Stimulated activated effector memory CD8-positive, alpha-beta T cell treated with anti-CD3 and anti-CD28 coated beads, Interleukin-12 subunit alpha, Interleukin-12 subunit beta, amount 100 ng/mL, for 72 hours (primary cell): Measurements from ENCODE around the gene CCDC18.
"Not testable (repeated sequence)": the region's sequence is repeated elsewhere in the genome, so short reads cannot be mapped to it uniquely, and the experiment has no call there.

Experiments used
- ATAC-seq: fragments of 150-1000 bp; cut with Tn5 transposase; 2 replicates; pipeline ENCODE4 v1.10.0; 2021
- DNase-seq, 2 donors: peaks; one replicate each; pipeline ENCODE4 v3.0.0; 2021 to 2022; ENCODE audit warnings: low spot score in 2 of 2
- H3K27ac Mint-ChIP-seq: one replicate; pipeline ENCODE4 v1.8.0; 2022; ENCODE audit warnings: mild to moderate bottlenecking, mixed read lengths
- H3K36me3 Mint-ChIP-seq: one replicate; pipeline ENCODE4 v1.8.0; 2022; ENCODE audit warnings: mild to moderate bottlenecking, mixed read lengths
- H3K4me1 Mint-ChIP-seq: one replicate; pipeline ENCODE4 v1.8.0; 2022; ENCODE audit warnings: mixed read lengths
- H3K4me3 Mint-ChIP-seq: one replicate; pipeline ENCODE4 v1.8.0; 2022; ENCODE audit warnings: mild to moderate bottlenecking, mixed read lengths
- H3K9me3 Mint-ChIP-seq: one replicate; pipeline ENCODE4 v1.8.0; 2022; ENCODE audit warnings: mixed read lengths

Gene CCDC18

DNA sequence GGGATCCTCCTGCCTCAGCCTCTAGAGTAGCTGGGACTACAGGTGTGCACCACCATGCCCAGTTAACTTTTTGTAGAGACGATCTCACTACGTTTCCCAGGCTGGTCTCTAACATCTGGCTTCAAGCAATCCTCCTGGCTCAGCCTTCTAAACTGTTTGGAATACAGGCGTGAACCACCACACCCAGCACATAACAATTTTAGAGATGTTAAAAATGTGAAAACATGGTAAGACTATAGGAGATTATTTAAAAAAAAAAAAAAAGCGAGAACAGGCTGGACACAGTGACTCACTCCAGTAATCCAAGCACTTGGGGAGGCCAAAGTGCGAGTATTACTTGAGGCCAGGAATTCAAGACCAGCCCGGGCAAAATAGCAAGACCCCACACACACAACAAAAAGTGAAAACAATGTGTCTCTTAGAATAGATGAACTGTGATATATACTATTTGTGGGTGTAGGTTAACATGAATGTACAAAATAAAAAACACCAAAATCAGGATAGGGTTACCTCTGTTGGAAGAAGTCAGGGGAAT is 19.6 kb downstream of the CCDC18 start:
- H3K36me3 Mint-ChIP-seq: peaks cover 22% of the 10 kb centered on the region
- no peak overlapping the region for H3K4me3 Mint-ChIP-seq
- no peak for ATAC-seq

DNA sequence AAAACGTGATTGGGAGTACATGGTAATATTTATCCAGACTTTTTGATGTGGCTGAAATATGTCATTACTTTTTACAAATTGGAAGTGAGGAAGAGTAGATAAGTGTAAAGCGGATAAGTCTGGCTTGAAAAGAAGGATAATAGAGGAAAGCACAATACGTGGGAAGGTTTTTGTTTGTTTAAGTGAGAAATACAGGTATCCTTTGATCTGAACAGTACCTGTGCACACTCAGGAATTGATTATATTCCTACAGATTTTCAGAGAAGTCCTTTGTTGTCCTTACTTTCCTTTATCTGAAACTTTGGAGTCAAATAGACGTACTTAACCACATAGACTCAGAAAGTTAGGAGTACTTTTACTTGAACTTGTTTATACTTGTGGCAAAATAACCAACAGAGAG is 20.2 kb downstream of the CCDC18 start:
- peaks cover 18% of the 10 kb centered on the region for H3K36me3 Mint-ChIP-seq
- no peak for ATAC-seq
- no peaks in the 10 kb centered on the region for H3K4me1 Mint-ChIP-seq
- no peaks in the 10 kb centered on the region for H3K9me3 Mint-ChIP-seq
- no peak overlapping the region for H3K4me3 Mint-ChIP-seq
- no peak for DNase-seq
- no peak overlapping the region for H3K27ac Mint-ChIP-seq

More for the DNA sequence above, 19.6 kb downstream of the CCDC18 start:
- no peak for DNase-seq
- Mint-ChIP-seq H3K27ac (no peak overlapping the region), H3K9me3 (no peaks in the 10 kb centered on the region), H3K4me1 (no peaks in the 10 kb centered on the region)

- H3K9me3 Mint-ChIP-seq: no peaks in the 10 kb centered on the region
- H3K27ac Mint-ChIP-seq: no peak overlapping the region
- no peaks in the 10 kb centered on the region for H3K4me1 Mint-ChIP-seq
- ATAC-seq (no peak), DNase-seq (no peak)
- no peak overlapping the region for H3K4me3 Mint-ChIP-seq
- H3K36me3 Mint-ChIP-seq: peaks cover 28% of the 10 kb centered on the region
Observed at GRCh38 chr1:93205892-93206566, 25.5 kb downstream of the CCDC18 start.

DNA sequence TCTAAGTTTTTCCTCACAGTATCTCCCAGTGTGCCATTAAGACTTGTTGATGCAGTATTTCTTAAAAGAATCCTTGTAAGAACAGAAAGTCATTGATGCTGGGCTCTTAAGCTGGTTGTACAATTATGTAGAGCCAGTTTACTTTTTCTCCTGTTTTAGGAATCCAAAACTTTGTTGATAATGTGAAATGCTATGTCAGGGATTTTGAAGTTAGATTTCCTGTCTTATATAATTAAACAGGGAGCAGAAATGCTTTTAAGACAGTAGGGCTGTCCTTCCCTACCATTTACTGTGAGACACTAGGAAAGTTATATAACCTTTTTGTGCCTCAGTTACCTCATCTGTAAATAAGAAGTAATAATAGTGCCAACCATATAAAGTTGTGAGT is 26.0 kb downstream of the CCDC18 start:
- Mint-ChIP-seq H3K36me3 (peaks cover 34% of the 10 kb centered on the region), H3K4me3 (no peak overlapping the region), H3K27ac (no peak overlapping the region), H3K4me1 (no peaks in the 10 kb centered on the region), H3K9me3 (no peaks in the 10 kb centered on the region)
- no peak for DNase-seq
- no peak for ATAC-seq

- Mint-ChIP-seq H3K36me3 (peaks cover 35% of the 10 kb centered on the region), H3K4me3 (no peak overlapping the region), H3K4me1 (no peaks in the 10 kb centered on the region), H3K27ac (no peak overlapping the region), H3K9me3 (no peaks in the 10 kb centered on the region)
- DNase-seq (no peak), ATAC-seq (no peak)
Observed at GRCh38 chr1:93207211-93207610, 26.7 kb downstream of the CCDC18 start.

DNA sequence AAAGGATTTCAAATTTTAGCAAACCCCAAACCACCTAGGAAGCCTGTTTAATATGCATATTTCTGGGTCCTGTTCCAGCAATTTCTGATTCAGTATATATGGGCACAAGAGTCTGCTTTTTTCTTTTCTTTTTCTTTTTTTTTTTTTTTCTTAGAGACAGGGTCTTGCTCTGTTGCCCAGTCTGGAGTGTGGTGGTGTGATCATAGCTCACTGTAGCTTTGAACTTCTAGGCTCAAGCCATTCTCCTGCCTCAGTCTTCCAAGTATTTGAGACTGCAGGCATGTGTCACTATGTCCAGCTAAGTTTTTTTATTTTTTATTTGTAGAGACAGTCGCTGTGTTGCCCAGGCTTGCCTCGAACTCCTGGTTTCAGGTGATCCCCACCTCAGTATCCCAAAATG is 34.8 kb downstream of the CCDC18 start:
- no peak overlapping the region for H3K4me3 Mint-ChIP-seq
- no peak overlapping the region for H3K27ac Mint-ChIP-seq
- peaks cover 14% of the 10 kb centered on the region for H3K4me1 Mint-ChIP-seq
- ATAC-seq (no peak), DNase-seq (no peak)
- peaks cover 67% of the 10 kb centered on the region for H3K36me3 Mint-ChIP-seq
- H3K9me3 Mint-ChIP-seq: no peaks in the 10 kb centered on the region

DNA sequence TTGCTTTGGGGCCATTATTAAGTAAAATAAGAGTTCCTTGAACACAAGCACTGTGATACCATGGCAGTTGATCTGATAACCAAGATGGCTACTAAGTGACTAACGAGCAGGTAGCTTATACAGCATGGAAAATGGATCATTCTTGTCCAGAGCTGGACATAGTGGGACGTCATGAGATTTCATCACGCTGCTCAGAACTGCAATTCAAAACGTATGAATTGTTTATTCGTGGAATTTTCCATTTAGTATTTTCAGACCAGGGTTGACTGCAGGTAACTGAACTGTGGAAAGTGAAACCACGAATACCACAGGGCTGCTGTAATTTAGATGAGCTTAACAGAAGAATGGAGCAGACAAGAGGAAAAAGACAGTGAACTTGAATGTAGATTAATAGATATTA is 38.9 kb downstream of the CCDC18 start:
- H3K36me3 Mint-ChIP-seq: peaks cover 81% of the 10 kb centered on the region
- DNase-seq (no peak), ATAC-seq (peak; percentile 70)
- H3K27ac Mint-ChIP-seq: peak overlapping the region; percentile 4
- H3K4me3 Mint-ChIP-seq: peak overlapping the region; percentile 25
- H3K4me1 Mint-ChIP-seq: peaks cover 14% of the 10 kb centered on the region
- peaks cover 3% of the 10 kb centered on the region for H3K9me3 Mint-ChIP-seq

- H3K27ac Mint-ChIP-seq, H3K9me3 Mint-ChIP-seq, DNase-seq, H3K4me3 Mint-ChIP-seq, ATAC-seq: not testable (repeated sequence)
- Mint-ChIP-seq H3K36me3 (peaks cover 82% of the 10 kb centered on the region), H3K4me1 (peaks cover 14% of the 10 kb centered on the region)
Observed at GRCh38 chr1:93220716-93221115, 40.2 kb downstream of the CCDC18 start.

- ATAC-seq (no peak), DNase-seq (no peak)
- peaks cover 88% of the 10 kb centered on the region for H3K36me3 Mint-ChIP-seq
- peaks cover 14% of the 10 kb centered on the region for H3K4me1 Mint-ChIP-seq
- H3K4me3 Mint-ChIP-seq: no peak overlapping the region
- peaks cover 3% of the 10 kb centered on the region for H3K9me3 Mint-ChIP-seq
- H3K27ac Mint-ChIP-seq: no peak overlapping the region
Observed at GRCh38 chr1:93221913-93222312, 41.4 kb downstream of the CCDC18 start.

DNA sequence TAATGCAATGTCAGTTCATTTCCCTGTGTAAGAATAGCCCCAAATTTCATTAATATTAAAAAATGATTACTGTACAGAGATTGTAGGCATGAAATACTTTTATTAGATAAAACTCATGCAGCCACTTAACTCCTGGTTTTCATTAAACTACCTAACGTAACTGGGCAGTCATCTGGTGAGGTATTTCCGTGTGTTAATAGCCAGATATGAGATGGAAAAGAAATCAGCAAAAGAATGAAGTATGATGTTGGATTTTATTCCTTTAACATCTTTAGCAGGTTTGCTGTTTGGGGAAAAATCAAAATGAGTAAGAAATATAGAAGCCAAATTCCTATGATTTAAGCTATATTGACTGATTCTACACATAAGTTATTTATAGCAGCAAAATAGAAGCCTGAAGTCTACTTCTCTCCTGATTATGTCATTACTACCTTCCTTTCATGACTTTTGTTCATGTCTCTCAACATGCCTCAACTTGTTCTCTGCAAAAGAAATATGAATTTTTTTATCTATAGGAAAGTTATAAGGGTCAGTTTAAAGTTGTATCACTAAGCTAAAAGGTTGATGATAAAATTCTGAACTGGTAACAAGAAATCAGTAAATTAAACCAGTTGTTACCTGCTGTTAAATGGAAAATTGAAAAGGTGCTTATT is 42.6 kb downstream of the CCDC18 start:
- Mint-ChIP-seq H3K4me3 (no peak overlapping the region), H3K9me3 (peaks cover 3% of the 10 kb centered on the region), H3K4me1 (peaks cover 14% of the 10 kb centered on the region), H3K27ac (no peak overlapping the region), H3K36me3 (peaks cover 79% of the 10 kb centered on the region)
- ATAC-seq (no peak), DNase-seq (no peak)

- Mint-ChIP-seq H3K4me3 (no peak overlapping the region), H3K4me1 (no peaks in the 10 kb centered on the region), H3K27ac (no peak overlapping the region), H3K9me3 (no peaks in the 10 kb centered on the region), H3K36me3 (peaks cover 20% of the 10 kb centered on the region)
- DNase-seq (no peak), ATAC-seq (no peak)
Observed at GRCh38 chr1:93235261-93235660, 54.7 kb downstream of the CCDC18 start.

DNA sequence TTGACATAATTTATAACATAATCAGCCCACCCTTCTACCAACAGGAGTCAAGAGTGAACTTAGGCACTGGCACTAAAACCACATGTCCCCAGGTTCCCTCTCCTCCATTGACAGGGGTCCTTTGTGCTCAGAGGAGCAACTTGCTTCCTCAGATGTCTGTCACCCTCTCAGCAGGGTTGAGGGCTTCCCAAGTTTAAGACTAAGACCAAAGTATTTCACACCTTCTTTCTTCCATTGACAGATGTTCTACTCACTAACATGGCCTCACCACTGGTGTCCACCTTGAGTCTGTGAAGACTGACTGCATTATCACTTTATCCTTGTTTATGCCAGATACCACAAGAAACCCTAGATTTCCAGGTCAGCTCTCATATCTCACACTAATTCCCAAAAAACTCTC is 56.5 kb downstream of the CCDC18 start:
- H3K27ac Mint-ChIP-seq: no peak overlapping the region
- no peaks in the 10 kb centered on the region for H3K4me1 Mint-ChIP-seq
- DNase-seq (no peak), ATAC-seq (no peak)
- H3K9me3 Mint-ChIP-seq: no peaks in the 10 kb centered on the region
- no peak overlapping the region for H3K4me3 Mint-ChIP-seq
- peaks cover 26% of the 10 kb centered on the region for H3K36me3 Mint-ChIP-seq

GRCh38 chr1:93238425-93238824 is 57.9 kb downstream of the CCDC18 start:
- Mint-ChIP-seq H3K4me1 (no peaks in the 10 kb centered on the region), H3K27ac (no peak overlapping the region), H3K4me3 (no peak overlapping the region), H3K9me3 (peaks cover 5% of the 10 kb centered on the region), H3K36me3 (peaks cover 33% of the 10 kb centered on the region)
- no peak for DNase-seq
- ATAC-seq: no peak

- no peak overlapping the region for H3K4me3 Mint-ChIP-seq
- ATAC-seq (no peak), DNase-seq (no peak)
- H3K36me3 Mint-ChIP-seq: peaks cover 39% of the 10 kb centered on the region
- peaks cover 10% of the 10 kb centered on the region for H3K9me3 Mint-ChIP-seq
- no peaks in the 10 kb centered on the region for H3K4me1 Mint-ChIP-seq
- no peak overlapping the region for H3K27ac Mint-ChIP-seq
Observed at GRCh38 chr1:93239863-93240262, 59.3 kb downstream of the CCDC18 start.

GRCh38 chr1:93243233-93243632 is 62.7 kb downstream of the CCDC18 start:
- not testable (repeated sequence) for ATAC-seq

More at GRCh38 chr1:93243233-93243632, 62.7 kb downstream of the CCDC18 start:
- H3K4me1 Mint-ChIP-seq, H3K9me3 Mint-ChIP-seq, H3K27ac Mint-ChIP-seq, H3K4me3 Mint-ChIP-seq, DNase-seq: not testable (repeated sequence)
- H3K36me3 Mint-ChIP-seq: peaks cover 52% of the 10 kb centered on the region
